K562 (cell line): Measurements from ENCODE around the gene SLC31A1. TPM values are rescaled to one million over a fixed set of nuclear protein-coding genes. Genes with fewer than 3 reads are reported as not detected.

Experiments
- ATAC-seq: fragments of 200-7000 bp; cut with Tn5 transposase; 3 replicates; pipeline ENCODE4 v1.9.1; 2020; ENCODE audit warnings: moderate library complexity
- BruUV-seq: library from RNA; stranded (reverse); fragments of 400-500 nt; replicated peaks from 2 replicates; lab custom pipeline; 2021; lab: Mats Ljungman, UMichigan
- CTCF ChIA-PET: fragments of 300-600 bp; formaldehyde crosslinking; extraction: SDS; loops from one replicate; lab custom pipeline; 2021; ENCODE audit warnings: low intra/inter-chr PET ratio; lab: Yijun Ruan, JAX
- POLR2A ChIA-PET: fragments of 300-600, 350-650 bp; sonication (Branson Sonifier 250); formaldehyde crosslinking; extraction: SDS; loops from one replicate; lab custom pipeline; 2021; ENCODE audit warnings: antibody characterized with exemption, inconsistent platforms; lab: Yijun Ruan, JAX
- DNase-seq, 4 experiments: peaks; one replicate each; pipeline versions ENCODE4 v3.0.0 to v3.0.0-alpha.2; 2011 to 2018; ENCODE audit warnings: low spot score in 3 of 4, mixed read lengths in 3 of 4; ENCODE audit errors: extremely low read depth in 1 of 4
- FAIRE-seq: peaks from 2 replicates; lab custom pipeline; 2011; peaks lifted over from hg19 to GRCh38; lab: Jason Lieb, UNC
- H2AFZ ChIP-seq: 2 replicates; pipeline ENCODE4 v1.6.0; 2011; ENCODE audit warnings: low read depth, low read length, control low read depth, inconsistent platforms
- H3K27ac ChIP-seq: fragments of 200-600 bp; 3 replicates; pipeline ENCODE4 v1.8.0; 2011; ENCODE audit warnings: low read depth, mild to moderate bottlenecking, control low read depth, inconsistent platforms, low read length, moderate library complexity, mixed read lengths; ENCODE audit errors: extremely low read depth
- H3K27me3 ChIP-seq, 2 experiments: fragments of 300-600 bp in 1 of 2; 2 replicates in 1 of 2; 3 replicates in 1 of 2; pipeline versions ENCODE4 v1.6.0 to v1.8.0; 2011; ENCODE audit warnings: inconsistent platforms in 2 of 2, low read length in 2 of 2, mild to moderate bottlenecking in 1 of 2, mixed read lengths in 1 of 2, moderate library complexity in 1 of 2; ENCODE audit not compliant: control insufficient read depth in 2 of 2, insufficient read depth in 2 of 2
- H3K36me3 ChIP-seq: fragments of 300-600 bp; 3 replicates; pipeline ENCODE4 v1.8.0; 2011; ENCODE audit warnings: mild to moderate bottlenecking, low read length, inconsistent platforms; ENCODE audit not compliant: control insufficient read depth, insufficient read depth
- H3K4me1 ChIP-seq, 2 experiments: fragments of 200-600 bp in 1 of 2; replicated peaks in 1 of 2; 2 replicates in 1 of 2; 3 replicates in 1 of 2; pipeline versions ENCODE4 v1.5.1 to v1.8.0; 2011; ENCODE audit warnings: inconsistent platforms in 2 of 2, low read length in 2 of 2, mild to moderate bottlenecking in 1 of 2, mixed read lengths in 1 of 2, moderate library complexity in 1 of 2; ENCODE audit not compliant: control insufficient read depth in 2 of 2, insufficient read depth in 2 of 2
- H3K4me2 ChIP-seq: 2 replicates; pipeline ENCODE4 v1.6.1; 2011; ENCODE audit warnings: low read length, control low read depth, inconsistent platforms, mixed read lengths; ENCODE audit not compliant: insufficient read depth
- H3K4me3 ChIP-seq: fragments of 200-600 bp; sonication (generic), shearing (Covaris generic); 2 replicates; pipeline ENCODE4 v1.5.1; 2016; ENCODE audit warnings: control low read depth, inconsistent platforms
- H3K79me2 ChIP-seq: fragments of 200-600 bp; 3 replicates; pipeline ENCODE4 v1.8.0; 2011; ENCODE audit warnings: low read length, inconsistent platforms; ENCODE audit not compliant: control insufficient read depth, insufficient read depth
- H3K9ac ChIP-seq, 2 experiments: 2 replicates each; pipeline versions ENCODE4 v1.6.0 to v1.6.1; 2011; ENCODE audit warnings: low read depth in 2 of 2, low read length in 2 of 2, control low read depth in 1 of 2, inconsistent platforms in 1 of 2, mild to moderate bottlenecking in 1 of 2, mixed read lengths in 1 of 2; ENCODE audit not compliant: insufficient read depth in 1 of 2
- H3K9me1 ChIP-seq: one replicate; pipeline ENCODE4 v1.6.0; 2011; ENCODE audit warnings: inconsistent platforms, mild to moderate bottlenecking, low read length, moderate library complexity; ENCODE audit not compliant: control insufficient read depth, insufficient read depth
- H3K9me3 ChIP-seq: replicated peaks from 2 replicates; pipeline ENCODE4 v1.5.1; 2011; ENCODE audit warnings: low read depth, low read length, inconsistent platforms; ENCODE audit not compliant: control insufficient read depth, insufficient read depth
- H4K20me1 ChIP-seq: replicated peaks from 2 replicates; pipeline ENCODE4 v1.6.1; 2011; ENCODE audit warnings: low read length, inconsistent platforms, mixed read lengths; ENCODE audit not compliant: control insufficient read depth, insufficient read depth
- BMI1 ChIP-seq: fragments of 150-350 bp; IDR thresholded peaks from 2 replicates; pipeline ENCODE4 v1.6.1; 2014; ENCODE audit warnings: low read length
- CBFB ChIP-seq: sonication (generic); formaldehyde crosslinking; IDR thresholded peaks from 2 replicates; pipeline ENCODE4 v1.4.0; 2020; ENCODE audit warnings: mild to moderate bottlenecking, missing genetic modification reagents
- MXI1 ChIP-seq: IDR thresholded peaks from 2 replicates; pipeline ENCODE4 v1.6.1; 2011; ENCODE audit warnings: low read depth, mild to moderate bottlenecking, improper control_type of control experiment, low read length
- PYGO2 ChIP-seq: fragments of 450-650 bp; IDR thresholded peaks from 2 replicates; pipeline ENCODE4 v1.6.1; 2016; ENCODE audit warnings: mild to moderate bottlenecking, missing genetic modification characterization, moderate library complexity, missing compliant biosample characterization
- RBBP5 ChIP-seq: fragments of 200-600 bp; sonication (generic); IDR thresholded peaks from 2 replicates; pipeline ENCODE4 v1.6.1; 2012; ENCODE audit warnings: borderline replicate concordance, mild to moderate bottlenecking, low read length, control low read depth, inconsistent platforms; ENCODE audit not compliant: insufficient read depth, poor library complexity, severe bottlenecking
- SLC30A9 ChIP-seq: fragments of 250-450 bp; sonication (Bioruptor Pico); IDR thresholded peaks from 2 replicates; pipeline ENCODE4 v1.8.0; 2022; ENCODE audit warnings: mild to moderate bottlenecking, moderate library complexity
- SMAD3 ChIP-seq: fragments of 450-650 bp; formaldehyde crosslinking; conservative IDR thresholded peaks from 2 replicates; pipeline ENCODE4 v1.4.0; 2020; ENCODE audit warnings: mild to moderate bottlenecking
- THRA ChIP-seq: fragments of 450-650 bp; IDR thresholded peaks from 2 replicates; pipeline ENCODE4 v1.6.1; 2017; ENCODE audit warnings: mild to moderate bottlenecking, moderate library complexity
- ZBTB17 ChIP-seq: fragments of 450-650 bp; formaldehyde crosslinking; IDR thresholded peaks from 2 replicates; pipeline ENCODE4 v1.4.0; 2020; ENCODE audit warnings: mild to moderate bottlenecking
- ZNF445 ChIP-seq: fragments of 250-450 bp; sonication (Bioruptor Pico); IDR thresholded peaks from 2 replicates; pipeline ENCODE4 v1.4.0; 2020; ENCODE audit warnings: low read depth, mild to moderate bottlenecking, moderate library complexity
- ZNF717 ChIP-seq: fragments of 250-450 bp; sonication (Bioruptor Pico); IDR thresholded peaks from 2 replicates; pipeline ENCODE4 v1.5.0; 2021
- ZZZ3 ChIP-seq: fragments of 450-650 bp; IDR thresholded peaks from 2 replicates; pipeline ENCODE4 v1.6.1; 2016; ENCODE audit warnings: antibody characterized with exemption, mild to moderate bottlenecking, moderate library complexity
- WGBS: fragments of 100-300 bp; shearing (Covaris generic); methylation state at CpG from one replicate; pipeline ENCODE4 v1.1.6; 2016; ENCODE audit warnings: low coverage, mixed read lengths; ENCODE audit not compliant: insufficient coverage; ENCODE audit errors: missing lambda C conversion rate; 5-methylcytosine and 5-hydroxymethylcytosine counted together
- in situ Hi-C: fragments of 300-500 bp; cut with MboI; formaldehyde crosslinking; loops from 4 replicates; pipeline ENCODE4 v1.15.0; 2018; ENCODE audit warnings: inconsistent platforms, mixed read lengths
- intact Hi-C: fragments of 100-400 bp; cut with micrococcal nuclease; formaldehyde crosslinking; loops from 2 replicates; pipeline ENCODE4 v1.14.2; 2022
- polyA plus RNA-seq, 8 experiments: library from polyadenylated mRNA; depleted of rRNA in 4 of 8; stranded (reverse) in 5 of 8; unstranded in 3 of 8; fragments of >200 nt; fragmentation: Nextera tagmentation in 2 of 8; fragmentation: Illumina TruSeq in 1 of 8; extraction: Ambion mirVana in 2 of 8; extraction: Trizol in 1 of 8; gene quantifications; 2 replicates each; pipeline versions ENCODE4 v1.2.1 to v1.2.3, GENCODE V29; 2011 to 2014; ENCODE audit warnings: inconsistent platforms in 1 of 8, missing spikeins in 1 of 8
- total RNA-seq, 7 experiments: library from RNA; depleted of rRNA in 6 of 7; stranded (reverse); fragments of >200 nt in 6 of 7; fragmentation: Illumina TruSeq in 2 of 7; extraction: Trizol in 2 of 7; gene quantifications; 2 replicates each; pipeline versions ENCODE4 v1.2.1 to v1.2.3, GENCODE V29; 2011 to 2021; ENCODE audit warnings: low replicate concordance in 1 of 7
- TF ChIP-seq, protein P1 (sequence below): fragments of 150-350 bp; IDR thresholded peaks from 2 replicates; pipeline ENCODE4 v1.6.1; 2014; ENCODE audit warnings: low read depth, mild to moderate bottlenecking, low read length, borderline replicate concordance
- TF ChIP-seq, protein P2 (sequence below): sonication (generic); formaldehyde crosslinking; IDR thresholded peaks from 2 replicates; pipeline ENCODE4 v1.8.1; 2022; ENCODE audit warnings: missing genetic modification reagents

SLC31A1 gene
- total and polyA plus RNA-seq, 9 of the 15 experiments (the other 6 are each of a cell fraction or from before 2014, with no cell fraction given) = 15.4 to 40.7 (median 25.9) TPM

DNA sequence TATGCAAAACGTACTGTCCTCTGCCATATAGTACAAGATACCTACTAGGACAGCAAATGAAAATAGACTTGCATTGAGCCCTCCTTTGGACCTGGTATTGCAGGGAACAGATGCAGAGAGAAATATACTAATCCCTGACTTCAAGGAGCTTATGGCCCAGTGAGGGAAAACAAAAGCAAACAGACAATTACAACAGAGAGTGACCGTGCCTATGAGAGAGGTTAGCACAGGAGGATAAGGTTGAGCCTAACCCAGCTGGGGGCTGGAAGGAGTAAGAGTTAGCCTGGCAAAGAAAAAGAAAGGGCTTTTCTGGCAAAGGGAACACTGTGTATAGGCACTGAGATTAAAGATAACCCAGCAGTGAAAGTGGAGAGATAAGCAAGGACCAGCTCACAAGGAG lies 48.5 kb downstream of the SLC31A1 start:
- ATAC-seq (no peak), FAIRE-seq (no peak), DNase-seq (no peak)
- H3K27me3 ChIP-seq = no peaks in the 10 kb centered on the region
- H3K9me3 ChIP-seq = no peaks in the 10 kb centered on the region
- peaks cover 13% of the 10 kb centered on the region for H3K79me2 ChIP-seq
- H3K4me1 ChIP-seq = peaks cover 0 to 4% of the 10 kb centered on the region in 2 experiments; a peak in 1 of 5 replicates
- no peak for TF ChIP-seq BMI1
- TF ChIP-seq, protein P1, sequence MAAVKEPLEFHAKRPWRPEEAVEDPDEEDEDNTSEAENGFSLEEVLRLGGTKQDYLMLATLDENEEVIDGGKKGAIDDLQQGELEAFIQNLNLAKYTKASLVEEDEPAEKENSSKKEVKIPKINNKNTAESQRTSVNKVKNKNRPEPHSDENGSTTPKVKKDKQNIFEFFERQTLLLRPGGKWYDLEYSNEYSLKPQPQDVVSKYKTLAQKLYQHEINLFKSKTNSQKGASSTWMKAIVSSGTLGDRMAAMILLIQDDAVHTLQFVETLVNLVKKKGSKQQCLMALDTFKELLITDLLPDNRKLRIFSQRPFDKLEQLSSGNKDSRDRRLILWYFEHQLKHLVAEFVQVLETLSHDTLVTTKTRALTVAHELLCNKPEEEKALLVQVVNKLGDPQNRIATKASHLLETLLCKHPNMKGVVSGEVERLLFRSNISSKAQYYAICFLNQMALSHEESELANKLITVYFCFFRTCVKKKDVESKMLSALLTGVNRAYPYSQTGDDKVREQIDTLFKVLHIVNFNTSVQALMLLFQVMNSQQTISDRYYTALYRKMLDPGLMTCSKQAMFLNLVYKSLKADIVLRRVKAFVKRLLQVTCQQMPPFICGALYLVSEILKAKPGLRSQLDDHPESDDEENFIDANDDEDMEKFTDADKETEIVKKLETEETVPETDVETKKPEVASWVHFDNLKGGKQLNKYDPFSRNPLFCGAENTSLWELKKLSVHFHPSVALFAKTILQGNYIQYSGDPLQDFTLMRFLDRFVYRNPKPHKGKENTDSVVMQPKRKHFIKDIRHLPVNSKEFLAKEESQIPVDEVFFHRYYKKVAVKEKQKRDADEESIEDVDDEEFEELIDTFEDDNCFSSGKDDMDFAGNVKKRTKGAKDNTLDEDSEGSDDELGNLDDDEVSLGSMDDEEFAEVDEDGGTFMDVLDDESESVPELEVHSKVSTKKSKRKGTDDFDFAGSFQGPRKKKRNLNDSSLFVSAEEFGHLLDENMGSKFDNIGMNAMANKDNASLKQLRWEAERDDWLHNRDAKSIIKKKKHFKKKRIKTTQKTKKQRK = no peak
- TF ChIP-seq, protein P2, sequence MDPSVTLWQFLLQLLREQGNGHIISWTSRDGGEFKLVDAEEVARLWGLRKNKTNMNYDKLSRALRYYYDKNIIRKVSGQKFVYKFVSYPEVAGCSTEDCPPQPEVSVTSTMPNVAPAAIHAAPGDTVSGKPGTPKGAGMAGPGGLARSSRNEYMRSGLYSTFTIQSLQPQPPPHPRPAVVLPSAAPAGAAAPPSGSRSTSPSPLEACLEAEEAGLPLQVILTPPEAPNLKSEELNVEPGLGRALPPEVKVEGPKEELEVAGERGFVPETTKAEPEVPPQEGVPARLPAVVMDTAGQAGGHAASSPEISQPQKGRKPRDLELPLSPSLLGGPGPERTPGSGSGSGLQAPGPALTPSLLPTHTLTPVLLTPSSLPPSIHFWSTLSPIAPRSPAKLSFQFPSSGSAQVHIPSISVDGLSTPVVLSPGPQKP (CRISPR knock-in tag) = no peak
- TF ChIP-seq ZZZ3 = no peak
- TF ChIP-seq ZBTB17 (CRISPR knock-in tag) = no peak
- no peak for TF ChIP-seq PYGO2 (tag)
- no peak for TF ChIP-seq ZNF717 (CRISPR knock-in tag)
- TF ChIP-seq ZNF445 (CRISPR knock-in tag) = no peak
- no peak for TF ChIP-seq SMAD3
- no peak for TF ChIP-seq RBBP5
- no peak for TF ChIP-seq SLC30A9 (CRISPR knock-in tag)
- TF ChIP-seq MXI1 = no peak
- TF ChIP-seq THRA = no peak
- TF ChIP-seq CBFB (CRISPR knock-in tag) = no peak
- H3K4me3 ChIP-seq = no peak overlapping the region
- no peaks in the 10 kb centered on the region for H3K9me1 ChIP-seq
- no peak overlapping the region for H3K9ac ChIP-seq
- intact Hi-C loops (loop anchor here (10.0 kb wide), 2 partner anchors 135 to 345 kb away; partner anchors contain the start of gene ALAD), in situ Hi-C loops (loop anchor here (5.0 kb wide), 2 partner anchors 322 to 387 kb away; no protein-coding TSS in a partner anchor)
- H3K36me3 ChIP-seq = peaks cover 52% of the 10 kb centered on the region
- ChIA-PET CTCF (no interaction called here), POLR2A (interaction anchor here (1.4 to 1.5 kb wide), 2 partner anchors 8 to 140 kb away, joined by 3 to 5 read pairs; partner anchors contain the start of genes C9orf43 and POLE3)
- 77% methylated on average over 2 of the region's 2 CpGs for WGBS
- BruUV-seq = no TSS peak
- H3K27ac ChIP-seq = no peak overlapping the region
- H3K4me2 ChIP-seq = no peak overlapping the region
- H2AFZ ChIP-seq = no peak overlapping the region
- H4K20me1 ChIP-seq = no peaks in the 10 kb centered on the region
